Sigmoid colon (tissue), 7 donors: ENCODE results near the gene GIGYF2. TPM values are rescaled to one million over a fixed set of nuclear protein-coding genes. Genes with fewer than 3 reads are reported as not detected.

Experiments used
- DNase-seq: peaks from one replicate; pipeline ENCODE4 v3.0.0-alpha.2; 2019
- H3K27ac ChIP-seq, 4 donors: fragments of 200-600 bp; sonication (generic); one replicate each; pipeline ENCODE4 v1.5.1; 2016 to 2019; ENCODE audit warnings: mild to moderate bottlenecking in 1 of 4
- H3K27me3 ChIP-seq, 3 donors: fragments of 200-600 bp; sonication (generic); one replicate each; pipeline ENCODE4 v1.5.1; 2019; ENCODE audit warnings: mild to moderate bottlenecking in 1 of 3
- H3K36me3 ChIP-seq, 4 donors: fragments of 200-600 bp; sonication (generic); one replicate each; pipeline ENCODE4 v1.5.1; 2016 to 2019
- H3K4me1 ChIP-seq, 4 donors: fragments of 200-600 bp; sonication (generic); one replicate each; pipeline ENCODE4 v1.5.1; 2017 to 2019
- H3K4me3 ChIP-seq, 4 donors: fragments of 200-600 bp; sonication (generic); one replicate each; pipeline ENCODE4 v1.5.1; 2017 to 2019; ENCODE audit warnings: mild to moderate bottlenecking in 2 of 4, moderate library complexity in 1 of 4
- H3K9me3 ChIP-seq, 4 donors: fragments of 200-600 bp in 3 of 4; sonication (generic) in 3 of 4; one replicate each; pipeline versions ENCODE4 v1.5.1 to v1.6.1; 2013 to 2019
- EP300 ChIP-seq, 4 donors: sonication (generic); formaldehyde crosslinking; IDR thresholded peaks; one replicate each; pipeline ENCODE4 v1.6.1; 2017; ENCODE audit warnings: antibody characterized with exemption in 4 of 4
- POLR2A ChIP-seq, 2 donors: fragments of 450-650 bp; IDR thresholded peaks; one replicate each; pipeline ENCODE4 v1.6.1; 2016; ENCODE audit warnings: antibody characterized with exemption in 2 of 2, mild to moderate bottlenecking in 2 of 2, moderate library complexity in 2 of 2
- POLR2AphosphoS5 ChIP-seq, 4 donors: sonication (generic); formaldehyde crosslinking; IDR thresholded peaks; one replicate each; pipeline ENCODE4 v1.6.1; 2017; ENCODE audit warnings: antibody characterized with exemption in 4 of 4
- WGBS, 2 donors: extraction: QIAGEN DNeasy Blood & Tissue Kit; methylation state at CpG; one replicate each; pipeline ENCODE4 v1.1.7; 2013; 5-methylcytosine and 5-hydroxymethylcytosine counted together
- intact Hi-C: fragments of 100-400 bp; cut with DNase I; formaldehyde crosslinking; loops from one replicate; pipeline ENCODE4 v1.15.1; 2023
- polyA plus RNA-seq, 3 donors: library from polyadenylated mRNA; stranded (reverse); fragments of 200-250 nt; gene quantifications; one replicate each; pipeline ENCODE4 v1.2.3, GENCODE V29; 2013
- total RNA-seq, 4 donors: library from RNA; depleted of rRNA; stranded (reverse); fragments of >200 nt; gene quantifications; one replicate each; pipeline ENCODE4 v1.1.0, GENCODE V29; 2016
- TF ChIP-seq, protein P1 (sequence below), 4 experiments: fragments of 450-650 bp in 3 of 4; fragments of 200-600 bp in 1 of 4; IDR thresholded peaks; one replicate each; pipeline ENCODE4 v1.5.1; 2016 to 2019; ENCODE audit warnings: antibody characterized with exemption in 4 of 4, mild to moderate bottlenecking in 3 of 4, moderate library complexity in 2 of 4
- donor health status: healthy with polysubstance abuse.
- donor health status: Bipolar disorder and iron deficiency.
- donor health status: healthy.

Gene GIGYF2
- total and polyA plus RNA-seq, 7 donors, result 10.2 to 90.0 (median 62.9) TPM

DNA sequence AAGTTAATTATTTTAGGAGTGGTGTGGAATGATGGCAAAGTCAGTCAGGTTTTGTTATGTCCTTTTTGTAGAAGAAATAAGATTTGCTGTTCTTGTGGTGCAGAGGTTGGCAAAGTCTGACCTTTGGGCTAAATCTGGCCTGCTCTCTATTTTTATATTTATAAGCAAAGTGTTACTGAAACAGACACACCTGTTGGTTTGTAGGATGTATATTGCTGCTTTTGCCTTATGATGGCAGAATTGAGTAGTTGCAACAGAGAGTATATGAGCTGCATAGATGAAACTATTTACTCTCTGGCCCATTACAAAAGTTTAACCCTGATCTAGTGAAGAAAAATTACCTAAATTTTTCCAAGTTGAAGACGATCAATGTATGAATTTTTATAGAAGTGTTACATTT, 113.3 kb downstream of the GIGYF2 start:
- H3K27me3 ChIP-seq, result no peaks in the 10 kb centered on the region
- no peak overlapping the region for H3K27ac ChIP-seq
- H3K4me1 ChIP-seq, result peaks cover 0 to 9% (median 7%) of the 10 kb centered on the region in 4 donors
- TF ChIP-seq, protein P1, sequence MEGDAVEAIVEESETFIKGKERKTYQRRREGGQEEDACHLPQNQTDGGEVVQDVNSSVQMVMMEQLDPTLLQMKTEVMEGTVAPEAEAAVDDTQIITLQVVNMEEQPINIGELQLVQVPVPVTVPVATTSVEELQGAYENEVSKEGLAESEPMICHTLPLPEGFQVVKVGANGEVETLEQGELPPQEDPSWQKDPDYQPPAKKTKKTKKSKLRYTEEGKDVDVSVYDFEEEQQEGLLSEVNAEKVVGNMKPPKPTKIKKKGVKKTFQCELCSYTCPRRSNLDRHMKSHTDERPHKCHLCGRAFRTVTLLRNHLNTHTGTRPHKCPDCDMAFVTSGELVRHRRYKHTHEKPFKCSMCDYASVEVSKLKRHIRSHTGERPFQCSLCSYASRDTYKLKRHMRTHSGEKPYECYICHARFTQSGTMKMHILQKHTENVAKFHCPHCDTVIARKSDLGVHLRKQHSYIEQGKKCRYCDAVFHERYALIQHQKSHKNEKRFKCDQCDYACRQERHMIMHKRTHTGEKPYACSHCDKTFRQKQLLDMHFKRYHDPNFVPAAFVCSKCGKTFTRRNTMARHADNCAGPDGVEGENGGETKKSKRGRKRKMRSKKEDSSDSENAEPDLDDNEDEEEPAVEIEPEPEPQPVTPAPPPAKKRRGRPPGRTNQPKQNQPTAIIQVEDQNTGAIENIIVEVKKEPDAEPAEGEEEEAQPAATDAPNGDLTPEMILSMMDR (IDR thresholded peaks at IDR 0.05), result no peak
- TF ChIP-seq POLR2AphosphoS5 (IDR thresholded peaks at IDR 0.05), result no peak
- TF ChIP-seq EP300 (IDR thresholded peaks at IDR 0.05), result no peak
- TF ChIP-seq POLR2A (IDR thresholded peaks at IDR 0.05), result no peak
- intact Hi-C loops, result no loop called here
- DNase-seq, result no peak
- H3K36me3 ChIP-seq, result peaks cover 15 to 86% (median 36%) of the 10 kb centered on the region in 4 donors
- no peaks in the 10 kb centered on the region for H3K9me3 ChIP-seq
- no peak overlapping the region for H3K4me3 ChIP-seq
- 87 to 90% methylated on average over 1 of the region's 1 CpG for WGBS, 2 donors

GRCh38 chr2:232815569-232815968, 118.4 kb downstream of the GIGYF2 start:
- H3K9me3 ChIP-seq, result no peaks in the 10 kb centered on the region
- H3K4me3 ChIP-seq, result no peak overlapping the region
- H3K27me3 ChIP-seq, result no peaks in the 10 kb centered on the region
- DNase-seq, result no peak
- peaks cover 7 to 93% (median 21%) of the 10 kb centered on the region in 4 donors for H3K36me3 ChIP-seq
- 91% methylated on average over 3 of the region's 3 CpGs for WGBS, 2 donors
- peaks cover 0 to 18% (median 17%) of the 10 kb centered on the region in 4 donors for H3K4me1 ChIP-seq
- TF ChIP-seq POLR2A (IDR thresholded peaks at IDR 0.05) (no peak), EP300 (IDR thresholded peaks at IDR 0.05) (no peak), POLR2AphosphoS5 (IDR thresholded peaks at IDR 0.05) (no peak)
- TF ChIP-seq, protein P1 (IDR thresholded peaks at IDR 0.05), result no peak
- intact Hi-C loops, result no loop called here
- H3K27ac ChIP-seq, result peak overlapping the region in 2 of 4 donors; percentile 8 to 51

DNA sequence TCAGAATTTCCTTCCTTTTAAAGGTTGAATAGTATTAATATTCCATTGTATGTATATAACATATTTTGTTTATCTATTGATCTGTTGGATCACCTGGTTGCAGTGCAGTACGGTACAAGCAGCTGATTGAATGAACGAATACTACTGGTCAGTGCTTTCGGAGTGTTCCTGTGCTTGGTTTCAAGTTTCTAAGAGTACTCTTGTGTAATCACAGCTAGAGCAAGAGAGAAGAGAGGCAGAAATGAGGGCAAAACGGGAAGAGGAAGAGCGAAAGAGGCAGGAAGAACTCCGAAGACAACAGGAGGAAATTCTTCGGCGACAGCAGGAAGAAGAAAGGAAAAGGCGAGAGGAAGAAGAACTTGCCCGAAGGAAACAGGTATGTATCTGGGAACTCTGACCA, 119.5 kb downstream of the GIGYF2 start:
- no peak for DNase-seq
- no peak overlapping the region for H3K4me3 ChIP-seq
- H3K27ac ChIP-seq, result peak overlapping the region in 1 of 4 donors; percentile 51
- no peaks in the 10 kb centered on the region for H3K27me3 ChIP-seq
- no peaks in the 10 kb centered on the region for H3K9me3 ChIP-seq
- intact Hi-C loops, result no loop called here
- H3K36me3 ChIP-seq, result peaks cover 7 to 93% (median 18%) of the 10 kb centered on the region in 4 donors
- WGBS, 2 donors, result 91 to 92% methylated on average over 10 of the region's 10 CpGs
- H3K4me1 ChIP-seq, result peaks cover 0 to 18% (median 17%) of the 10 kb centered on the region in 4 donors
- TF ChIP-seq, protein P1 (IDR thresholded peaks at IDR 0.05), result no peak
- TF ChIP-seq EP300 (IDR thresholded peaks at IDR 0.05), result no peak
- no peak for TF ChIP-seq POLR2AphosphoS5 (IDR thresholded peaks at IDR 0.05)
- TF ChIP-seq POLR2A (IDR thresholded peaks at IDR 0.05), result no peak

DNA sequence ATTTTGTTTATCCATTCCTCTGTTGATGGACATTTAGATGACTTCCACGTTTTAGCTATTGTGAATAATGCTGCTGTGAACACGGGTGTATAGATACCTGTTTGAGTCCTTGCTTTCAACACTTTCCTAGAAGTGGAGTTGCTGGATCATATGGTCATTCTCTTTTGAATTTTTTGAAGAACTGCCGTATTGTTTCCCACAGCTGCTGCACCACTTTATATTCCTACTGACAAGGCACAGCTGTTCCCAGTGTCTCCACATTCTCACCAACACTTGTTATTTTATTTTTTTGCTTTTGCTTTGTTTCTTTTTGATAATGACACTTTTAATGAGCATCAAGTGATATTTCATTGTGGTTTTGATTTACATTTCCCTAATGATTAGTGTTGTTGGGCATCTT, 120.6 kb downstream of the GIGYF2 start:
- Histone ChIP-seq H3K9me3 (no peaks in the 10 kb centered on the region), H3K4me1 (peaks cover 0 to 18% (median 17%) of the 10 kb centered on the region in 4 donors), H3K36me3 (peaks cover 7 to 93% (median 18%) of the 10 kb centered on the region in 4 donors), H3K27me3 (no peaks in the 10 kb centered on the region), H3K4me3 (no peak overlapping the region), H3K27ac (no peak overlapping the region)
- TF ChIP-seq, protein P1 (IDR thresholded peaks at IDR 0.05), result no peak
- no peak for TF ChIP-seq POLR2AphosphoS5 (IDR thresholded peaks at IDR 0.05)
- no peak for TF ChIP-seq POLR2A (IDR thresholded peaks at IDR 0.05)
- TF ChIP-seq EP300 (IDR thresholded peaks at IDR 0.05), result no peak
- intact Hi-C loops, result no loop called here
- 84 to 86% methylated on average over 3 of the region's 3 CpGs for WGBS, 2 donors
- DNase-seq, result no peak

DNA sequence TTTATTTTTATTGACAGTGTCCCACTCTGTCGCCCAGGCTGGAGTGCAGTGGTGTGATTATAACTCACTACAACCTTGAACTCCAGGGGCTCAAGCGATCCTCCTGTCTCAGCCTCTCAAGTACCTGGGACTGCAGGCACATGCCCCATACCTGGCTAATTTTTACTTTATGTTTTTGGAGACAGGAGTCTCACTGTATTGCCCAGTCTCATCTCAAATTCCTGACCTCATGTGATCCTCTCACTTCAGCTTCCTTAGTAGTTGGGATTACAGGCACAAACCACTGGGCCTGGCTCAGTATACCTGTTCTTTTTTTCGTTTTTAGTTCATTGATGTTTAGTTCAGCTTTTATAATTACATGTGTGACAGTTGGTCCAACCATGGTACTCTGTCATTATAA, 132.9 kb downstream of the GIGYF2 start:
- H3K27me3 ChIP-seq, result no peaks in the 10 kb centered on the region
- H3K4me3 ChIP-seq, result no peak overlapping the region
- 91 to 93% methylated on average over 3 of the region's 3 CpGs for WGBS, 2 donors
- no peak overlapping the region for H3K27ac ChIP-seq
- no peaks in the 10 kb centered on the region for H3K9me3 ChIP-seq
- TF ChIP-seq, protein P1 (IDR thresholded peaks at IDR 0.05), result no peak
- TF ChIP-seq POLR2AphosphoS5 (IDR thresholded peaks at IDR 0.05) (no peak), EP300 (IDR thresholded peaks at IDR 0.05) (no peak), POLR2A (IDR thresholded peaks at IDR 0.05) (no peak)
- DNase-seq, result no peak
- peaks cover 14 to 70% (median 32%) of the 10 kb centered on the region in 4 donors for H3K36me3 ChIP-seq
- intact Hi-C loops, result no loop called here
- no peaks in the 10 kb centered on the region for H3K4me1 ChIP-seq
